ENCODE measurements around the gene GNB5.

GRCh38 chr15:52218371-52218770, 27.2 kb upstream of the GNB5 start:
- TF ChIP-seq CTCF (IDR thresholded peaks at IDR 0.05) (no peak), POLR2A (IDR thresholded peaks at IDR 0.05) (no peak), POLR2AphosphoS5 (IDR thresholded peaks at IDR 0.05; ENCODE audit: insufficient read depth in 1 of 2, low read depth in 1 of 2) (no peak)
